Measurements from ENCODE around the gene KRT3.

KRT3 gene

GRCh38 chr12:52813885-52814709 is 18.2 kb upstream of the KRT3 start, which contains the start of gene KRT4:
Gene KRT4 (minus strand): TSS chr12:52814116. CDS start chr12:52814058, 58 bp downstream.
- H3K27me3 ChIP-seq (ENCODE audit: control insufficient read depth in 5 of 5, insufficient read depth in 4 of 5, low read length in 5 of 5): peaks cover 0 to 21% (median 4%) of the 10 kb centered on the region in 5 donors
- H3K9ac ChIP-seq (ENCODE audit: low read length in 5 of 5): no peak within 1 kb of the TSS
- H3K4me3 ChIP-seq (ENCODE audit: low read depth in 1 of 5, low read length in 5 of 5): no peak within 1 kb of the TSS
- H3K27ac ChIP-seq (ENCODE audit: low read depth, low read length): no peak within 1 kb of the TSS
- H3K9me3 ChIP-seq (ENCODE audit: control insufficient read depth in 5 of 5, low read length in 5 of 5): no peaks in the 10 kb centered on the region
- no peaks in the 10 kb centered on the region for H3K4me1 ChIP-seq (ENCODE audit: control insufficient read depth in 5 of 5, insufficient read depth in 5 of 5, low read length in 5 of 5)
- no peaks in the 10 kb centered on the region for H3K36me3 ChIP-seq (ENCODE audit: control insufficient read depth in 5 of 5, insufficient read depth in 5 of 5, low read length in 5 of 5)

GRCh38 chr12:52813203-52813819 is 17.4 kb upstream of the KRT3 start:
- no peaks in the 10 kb centered on the region for H3K9me3 ChIP-seq (ENCODE audit: control insufficient read depth in 5 of 5, low read length in 5 of 5)
- H3K9ac ChIP-seq (ENCODE audit: low read length in 5 of 5): no peak overlapping the region
- H3K4me1 ChIP-seq (ENCODE audit: control insufficient read depth in 5 of 5, insufficient read depth in 5 of 5, low read length in 5 of 5): no peaks in the 10 kb centered on the region
- no peak overlapping the region for H3K4me3 ChIP-seq (ENCODE audit: low read depth in 1 of 5, low read length in 5 of 5)
- no peaks in the 10 kb centered on the region for H3K36me3 ChIP-seq (ENCODE audit: control insufficient read depth in 5 of 5, insufficient read depth in 5 of 5, low read length in 5 of 5)
- H3K27me3 ChIP-seq (ENCODE audit: control insufficient read depth in 5 of 5, insufficient read depth in 4 of 5, low read length in 5 of 5): peaks cover 0 to 17% (median 1%) of the 10 kb centered on the region in 5 donors
- H3K27ac ChIP-seq (ENCODE audit: low read depth, low read length): no peak overlapping the region

- H3K4me3 ChIP-seq (ENCODE audit: low read depth in 1 of 5, low read length in 5 of 5): no peak overlapping the region
- H3K4me1 ChIP-seq (ENCODE audit: control insufficient read depth in 5 of 5, insufficient read depth in 5 of 5, low read length in 5 of 5): no peaks in the 10 kb centered on the region
- peaks cover 0 to 15% (median 4%) of the 10 kb centered on the region in 5 donors for H3K27me3 ChIP-seq (ENCODE audit: control insufficient read depth in 5 of 5, insufficient read depth in 4 of 5, low read length in 5 of 5)
- no peak overlapping the region for H3K27ac ChIP-seq (ENCODE audit: low read depth, low read length)
- H3K36me3 ChIP-seq (ENCODE audit: control insufficient read depth in 5 of 5, insufficient read depth in 5 of 5, low read length in 5 of 5): no peaks in the 10 kb centered on the region
- H3K9ac ChIP-seq (ENCODE audit: low read length in 5 of 5): no peak overlapping the region
- H3K9me3 ChIP-seq (ENCODE audit: control insufficient read depth in 5 of 5, low read length in 5 of 5): no peaks in the 10 kb centered on the region
Observed at GRCh38 chr12:52812749-52813148, 16.8 kb upstream of the KRT3 start.

- no peaks in the 10 kb centered on the region for H3K36me3 ChIP-seq (ENCODE audit: control insufficient read depth in 5 of 5, insufficient read depth in 5 of 5, low read length in 5 of 5)
- H3K4me3 ChIP-seq (ENCODE audit: low read depth in 1 of 5, low read length in 5 of 5): no peak overlapping the region
- peaks cover 0 to 13% (median 4%) of the 10 kb centered on the region in 5 donors for H3K27me3 ChIP-seq (ENCODE audit: control insufficient read depth in 5 of 5, insufficient read depth in 4 of 5, low read length in 5 of 5)
- no peaks in the 10 kb centered on the region for H3K4me1 ChIP-seq (ENCODE audit: control insufficient read depth in 5 of 5, insufficient read depth in 5 of 5, low read length in 5 of 5)
- H3K9me3 ChIP-seq (ENCODE audit: control insufficient read depth in 5 of 5, low read length in 5 of 5): no peaks in the 10 kb centered on the region
- no peak overlapping the region for H3K9ac ChIP-seq (ENCODE audit: low read length in 5 of 5)
- no peak overlapping the region for H3K27ac ChIP-seq (ENCODE audit: low read depth, low read length)
Observed at GRCh38 chr12:52812073-52812400, 16.1 kb upstream of the KRT3 start.

- Histone ChIP-seq H3K4me1 (ENCODE audit: control insufficient read depth in 5 of 5, insufficient read depth in 5 of 5, low read length in 5 of 5) (no peaks in the 10 kb centered on the region), H3K9ac (ENCODE audit: low read length in 5 of 5) (no peak overlapping the region), H3K27ac (ENCODE audit: low read depth, low read length) (no peak overlapping the region), H3K27me3 (ENCODE audit: control insufficient read depth in 5 of 5, insufficient read depth in 4 of 5, low read length in 5 of 5) (peaks cover 0 to 11% (median 4%) of the 10 kb centered on the region in 5 donors), H3K4me3 (ENCODE audit: low read depth in 1 of 5, low read length in 5 of 5) (no peak overlapping the region), H3K36me3 (ENCODE audit: control insufficient read depth in 5 of 5, insufficient read depth in 5 of 5, low read length in 5 of 5) (no peaks in the 10 kb centered on the region), H3K9me3 (ENCODE audit: control insufficient read depth in 5 of 5, low read length in 5 of 5) (no peaks in the 10 kb centered on the region)
Observed at GRCh38 chr12:52811191-52812072, 15.5 kb upstream of the KRT3 start.

GRCh38 chr12:52810554-52810953 is 14.6 kb upstream of the KRT3 start:
- Histone ChIP-seq H3K9ac (ENCODE audit: low read length in 5 of 5) (no peak overlapping the region), H3K9me3 (ENCODE audit: control insufficient read depth in 5 of 5, low read length in 5 of 5) (no peaks in the 10 kb centered on the region), H3K27me3 (ENCODE audit: control insufficient read depth in 5 of 5, insufficient read depth in 4 of 5, low read length in 5 of 5) (peaks cover 0 to 11% (median 4%) of the 10 kb centered on the region in 5 donors), H3K36me3 (ENCODE audit: control insufficient read depth in 5 of 5, insufficient read depth in 5 of 5, low read length in 5 of 5) (no peaks in the 10 kb centered on the region), H3K4me1 (ENCODE audit: control insufficient read depth in 5 of 5, insufficient read depth in 5 of 5, low read length in 5 of 5) (no peaks in the 10 kb centered on the region), H3K4me3 (ENCODE audit: low read depth in 1 of 5, low read length in 5 of 5) (no peak overlapping the region), H3K27ac (ENCODE audit: low read depth, low read length) (no peak overlapping the region)

GRCh38 chr12:52809166-52809565 is 13.2 kb upstream of the KRT3 start:
- H3K36me3 ChIP-seq (ENCODE audit: control insufficient read depth in 5 of 5, insufficient read depth in 5 of 5, low read length in 5 of 5): no peaks in the 10 kb centered on the region
- no peaks in the 10 kb centered on the region for H3K4me1 ChIP-seq (ENCODE audit: control insufficient read depth in 5 of 5, insufficient read depth in 5 of 5, low read length in 5 of 5)
- no peak overlapping the region for H3K9ac ChIP-seq (ENCODE audit: low read length in 5 of 5)
- no peak overlapping the region for H3K4me3 ChIP-seq (ENCODE audit: low read depth in 1 of 5, low read length in 5 of 5)
- H3K9me3 ChIP-seq (ENCODE audit: control insufficient read depth in 5 of 5, low read length in 5 of 5): no peaks in the 10 kb centered on the region
- H3K27me3 ChIP-seq (ENCODE audit: control insufficient read depth in 5 of 5, insufficient read depth in 4 of 5, low read length in 5 of 5): peaks cover 0 to 11% (median 4%) of the 10 kb centered on the region in 5 donors
- no peak overlapping the region for H3K27ac ChIP-seq (ENCODE audit: low read depth, low read length)

GRCh38 chr12:52808573-52809160 is 12.8 kb upstream of the KRT3 start:
- Histone ChIP-seq H3K27ac (ENCODE audit: low read depth, low read length) (no peak overlapping the region), H3K4me3 (ENCODE audit: low read depth in 1 of 5, low read length in 5 of 5) (no peak overlapping the region)

GRCh38 chr12:52807544-52808470 is 11.9 kb upstream of the KRT3 start:
- no peak overlapping the region for H3K9ac ChIP-seq (ENCODE audit: low read length in 5 of 5)
- H3K36me3 ChIP-seq (ENCODE audit: control insufficient read depth in 5 of 5, insufficient read depth in 5 of 5, low read length in 5 of 5): no peaks in the 10 kb centered on the region
- H3K9me3 ChIP-seq (ENCODE audit: control insufficient read depth in 5 of 5, low read length in 5 of 5): no peaks in the 10 kb centered on the region
- no peak overlapping the region for H3K4me3 ChIP-seq (ENCODE audit: low read depth in 1 of 5, low read length in 5 of 5)
- peaks cover 0 to 11% (median 4%) of the 10 kb centered on the region in 5 donors for H3K27me3 ChIP-seq (ENCODE audit: control insufficient read depth in 5 of 5, insufficient read depth in 4 of 5, low read length in 5 of 5)
- no peak overlapping the region for H3K27ac ChIP-seq (ENCODE audit: low read depth, low read length)
- no peaks in the 10 kb centered on the region for H3K4me1 ChIP-seq (ENCODE audit: control insufficient read depth in 5 of 5, insufficient read depth in 5 of 5, low read length in 5 of 5)

More at GRCh38 chr12:52808573-52809160, 12.8 kb upstream of the KRT3 start:
- H3K9me3 ChIP-seq (ENCODE audit: control insufficient read depth in 5 of 5, low read length in 5 of 5): no peaks in the 10 kb centered on the region
- peaks cover 0 to 11% (median 4%) of the 10 kb centered on the region in 5 donors for H3K27me3 ChIP-seq (ENCODE audit: control insufficient read depth in 5 of 5, insufficient read depth in 4 of 5, low read length in 5 of 5)
- H3K36me3 ChIP-seq (ENCODE audit: control insufficient read depth in 5 of 5, insufficient read depth in 5 of 5, low read length in 5 of 5): no peaks in the 10 kb centered on the region
- no peaks in the 10 kb centered on the region for H3K4me1 ChIP-seq (ENCODE audit: control insufficient read depth in 5 of 5, insufficient read depth in 5 of 5, low read length in 5 of 5)
- no peak overlapping the region for H3K9ac ChIP-seq (ENCODE audit: low read length in 5 of 5)

Data from subcutaneous abdominal adipose tissue (tissue), 5 donors.